Uterus (tissue), 4 donors: ENCODE measurements around the gene MED8. TPM values are rescaled to one million over a fixed set of nuclear protein-coding genes. Genes with fewer than 3 reads are reported as not detected.

Source experiments
- DNase-seq, 2 donors: peaks; one replicate each; pipeline ENCODE4 v3.0.0-alpha.2; 2019 to 2020
- H3K27ac ChIP-seq, 2 donors: fragments of 200-600 bp; sonication (generic); 1 replicate in 1 of 2; 2 replicates in 1 of 2; pipeline ENCODE4 v1.5.1; 2016 to 2018
- H3K27me3 ChIP-seq, 2 donors: fragments of 200-600 bp; sonication (generic); one replicate each; pipeline ENCODE4 v1.5.1; 2018 to 2019; ENCODE audit warnings: control low read depth in 1 of 2
- H3K36me3 ChIP-seq, 2 donors: fragments of 200-600 bp; sonication (generic); one replicate each; pipeline ENCODE4 v1.5.1; 2019; ENCODE audit warnings: control low read depth in 1 of 2
- H3K4me1 ChIP-seq, 2 donors: fragments of 200-600 bp; sonication (generic); one replicate each; pipeline ENCODE4 v1.5.1; 2018 to 2019; ENCODE audit warnings: control low read depth in 1 of 2
- H3K4me3 ChIP-seq, 2 donors: fragments of 200-600 bp; sonication (generic); 1 replicate in 1 of 2; 2 replicates in 1 of 2; pipeline ENCODE4 v1.5.1; 2018 to 2019; ENCODE audit warnings: mild to moderate bottlenecking in 1 of 2
- H3K9me3 ChIP-seq, 2 donors: fragments of 200-600 bp; sonication (generic); one replicate each; pipeline ENCODE4 v1.5.1; 2019; ENCODE audit warnings: control low read depth in 1 of 2
- POLR2A ChIP-seq, 2 donors: fragments of 450-650 bp; IDR thresholded peaks; one replicate each; pipeline ENCODE4 v1.6.1; 2016; ENCODE audit warnings: antibody characterized with exemption in 2 of 2, mild to moderate bottlenecking in 1 of 2, moderate library complexity in 1 of 2
- intact Hi-C: fragments of 100-400 bp; cut with DNase I; formaldehyde crosslinking; loops from one replicate; pipeline ENCODE4 v1.15.1; 2023; ENCODE audit warnings: low total_unique reads
- total RNA-seq, 4 donors: library from RNA; depleted of rRNA in 3 of 4; stranded (reverse); fragments of >200 nt in 3 of 4; gene quantifications; one replicate each; pipeline versions ENCODE4 v1.1.0 to v1.2.4, GENCODE V29; 2014 to 2023
- TF ChIP-seq, protein P1 (sequence below), 4 experiments: fragments of 200-600 bp in 2 of 4; fragments of 450-650 bp in 2 of 4; sonication (generic) in 2 of 4; IDR thresholded peaks; one replicate each; pipeline ENCODE4 v1.5.1; 2016 to 2019; ENCODE audit warnings: antibody characterized with exemption in 4 of 4, mild to moderate bottlenecking in 2 of 4, moderate library complexity in 1 of 4
- donor health status: DM: yes; HTN: yes; CAD: no.

The MED8 gene
- total RNA-seq, 4 donors from 2014 or later, result 19.4 to 33.9 (median 28.5) TPM

DNA sequence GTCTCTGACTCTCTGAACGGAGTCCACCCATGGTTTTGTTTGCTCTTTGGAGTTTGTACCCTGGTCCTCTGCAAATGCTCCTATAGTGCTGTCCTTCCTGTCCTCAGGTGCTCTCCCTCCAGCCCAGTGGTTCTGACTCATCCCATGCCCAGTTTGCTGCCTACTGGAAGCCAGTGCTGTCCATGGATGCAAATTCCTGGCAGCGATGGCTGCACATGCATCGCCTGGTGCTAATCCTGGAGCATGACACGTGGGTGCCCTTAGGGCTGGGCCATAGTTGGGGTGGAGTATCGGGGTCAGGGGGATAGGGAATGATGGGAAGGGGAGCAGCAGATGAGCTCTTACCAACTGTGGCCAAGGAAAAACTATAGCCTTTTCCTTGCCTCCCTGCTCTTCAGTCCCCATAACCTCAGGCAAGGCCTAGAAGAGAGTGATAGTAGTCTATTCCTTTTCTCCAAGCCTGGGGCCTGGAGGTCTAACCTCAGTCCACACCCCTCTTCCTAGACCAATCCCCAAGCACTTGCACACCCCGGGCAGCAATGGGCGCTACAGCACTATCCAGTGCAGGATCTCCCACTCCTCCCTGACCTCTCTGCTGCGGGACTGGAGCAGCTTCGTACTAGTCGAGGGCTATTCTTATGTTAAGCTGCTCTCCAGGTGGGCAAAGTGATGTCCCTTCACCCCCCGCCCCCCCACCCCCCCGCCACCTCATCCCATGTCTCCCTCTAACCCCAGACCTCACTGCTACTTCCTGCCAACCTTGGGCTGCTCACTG lies 32.6 kb upstream of the MED8 start:
- DNase-seq, result no peak
- Histone ChIP-seq H3K9me3 (no peaks in the 10 kb centered on the region), H3K4me3 (no peak overlapping the region), H3K36me3 (no peaks in the 10 kb centered on the region), H3K27ac (no peak overlapping the region), H3K4me1 (no peaks in the 10 kb centered on the region), H3K27me3 (no peaks in the 10 kb centered on the region)
- intact Hi-C loops, result no loop called here
- TF ChIP-seq POLR2A (IDR thresholded peaks at IDR 0.05), result no peak
- TF ChIP-seq, protein P1, sequence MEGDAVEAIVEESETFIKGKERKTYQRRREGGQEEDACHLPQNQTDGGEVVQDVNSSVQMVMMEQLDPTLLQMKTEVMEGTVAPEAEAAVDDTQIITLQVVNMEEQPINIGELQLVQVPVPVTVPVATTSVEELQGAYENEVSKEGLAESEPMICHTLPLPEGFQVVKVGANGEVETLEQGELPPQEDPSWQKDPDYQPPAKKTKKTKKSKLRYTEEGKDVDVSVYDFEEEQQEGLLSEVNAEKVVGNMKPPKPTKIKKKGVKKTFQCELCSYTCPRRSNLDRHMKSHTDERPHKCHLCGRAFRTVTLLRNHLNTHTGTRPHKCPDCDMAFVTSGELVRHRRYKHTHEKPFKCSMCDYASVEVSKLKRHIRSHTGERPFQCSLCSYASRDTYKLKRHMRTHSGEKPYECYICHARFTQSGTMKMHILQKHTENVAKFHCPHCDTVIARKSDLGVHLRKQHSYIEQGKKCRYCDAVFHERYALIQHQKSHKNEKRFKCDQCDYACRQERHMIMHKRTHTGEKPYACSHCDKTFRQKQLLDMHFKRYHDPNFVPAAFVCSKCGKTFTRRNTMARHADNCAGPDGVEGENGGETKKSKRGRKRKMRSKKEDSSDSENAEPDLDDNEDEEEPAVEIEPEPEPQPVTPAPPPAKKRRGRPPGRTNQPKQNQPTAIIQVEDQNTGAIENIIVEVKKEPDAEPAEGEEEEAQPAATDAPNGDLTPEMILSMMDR (IDR thresholded peaks at IDR 0.05), result no peak

DNA sequence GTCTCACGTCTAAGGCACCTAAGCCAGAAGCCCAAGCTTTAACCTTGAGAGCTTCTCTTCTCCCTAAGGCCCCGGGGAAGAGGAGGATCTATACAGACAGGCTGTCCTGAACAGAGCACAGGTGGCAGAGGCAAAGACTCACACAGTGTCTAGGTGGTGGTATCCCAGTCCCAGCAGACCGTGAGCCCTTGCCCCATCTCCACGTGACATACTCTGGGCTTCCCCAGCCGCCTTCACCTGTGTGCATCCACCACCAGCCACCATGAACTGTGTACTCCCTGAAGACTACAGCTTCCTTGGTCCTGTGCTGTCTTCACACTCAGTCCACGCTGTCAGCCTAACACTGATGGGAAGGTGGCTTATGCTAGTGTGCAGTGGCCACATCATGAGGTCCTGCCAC lies 31.8 kb upstream of the MED8 start:
- Histone ChIP-seq H3K4me1 (no peaks in the 10 kb centered on the region), H3K9me3 (no peaks in the 10 kb centered on the region), H3K27me3 (no peaks in the 10 kb centered on the region), H3K36me3 (no peaks in the 10 kb centered on the region), H3K27ac (no peak overlapping the region), H3K4me3 (no peak overlapping the region)
- no peak for DNase-seq
- intact Hi-C loops, result no loop called here
- TF ChIP-seq, protein P1 (IDR thresholded peaks at IDR 0.05), result no peak
- TF ChIP-seq POLR2A (IDR thresholded peaks at IDR 0.05), result no peak

DNA sequence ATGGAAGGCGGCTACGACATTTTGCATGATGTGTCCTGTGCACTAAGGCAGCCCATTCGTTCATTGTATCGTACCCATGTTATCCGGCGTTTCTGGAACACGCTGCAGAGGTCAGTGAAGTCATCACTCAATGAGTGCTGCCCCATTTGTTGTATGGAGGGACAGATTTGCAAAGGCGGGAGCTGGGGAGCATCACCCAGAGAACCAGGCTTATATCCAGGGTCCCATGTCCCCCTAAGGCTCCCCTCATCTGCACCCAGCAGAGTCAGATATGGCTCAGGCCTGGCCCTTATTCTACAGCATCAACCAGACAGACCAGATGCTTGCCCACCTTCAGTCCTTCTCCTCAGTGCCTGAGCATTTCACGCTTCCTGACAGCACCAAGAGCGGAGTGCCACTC lies 31.3 kb upstream of the MED8 start:
- intact Hi-C loops, result no loop called here
- no peak for DNase-seq
- Histone ChIP-seq H3K9me3 (no peaks in the 10 kb centered on the region), H3K27me3 (no peaks in the 10 kb centered on the region), H3K27ac (no peak overlapping the region), H3K36me3 (no peaks in the 10 kb centered on the region), H3K4me1 (no peaks in the 10 kb centered on the region), H3K4me3 (no peak overlapping the region)
- TF ChIP-seq, protein P1 (IDR thresholded peaks at IDR 0.05), result no peak
- no peak for TF ChIP-seq POLR2A (IDR thresholded peaks at IDR 0.05)

DNA sequence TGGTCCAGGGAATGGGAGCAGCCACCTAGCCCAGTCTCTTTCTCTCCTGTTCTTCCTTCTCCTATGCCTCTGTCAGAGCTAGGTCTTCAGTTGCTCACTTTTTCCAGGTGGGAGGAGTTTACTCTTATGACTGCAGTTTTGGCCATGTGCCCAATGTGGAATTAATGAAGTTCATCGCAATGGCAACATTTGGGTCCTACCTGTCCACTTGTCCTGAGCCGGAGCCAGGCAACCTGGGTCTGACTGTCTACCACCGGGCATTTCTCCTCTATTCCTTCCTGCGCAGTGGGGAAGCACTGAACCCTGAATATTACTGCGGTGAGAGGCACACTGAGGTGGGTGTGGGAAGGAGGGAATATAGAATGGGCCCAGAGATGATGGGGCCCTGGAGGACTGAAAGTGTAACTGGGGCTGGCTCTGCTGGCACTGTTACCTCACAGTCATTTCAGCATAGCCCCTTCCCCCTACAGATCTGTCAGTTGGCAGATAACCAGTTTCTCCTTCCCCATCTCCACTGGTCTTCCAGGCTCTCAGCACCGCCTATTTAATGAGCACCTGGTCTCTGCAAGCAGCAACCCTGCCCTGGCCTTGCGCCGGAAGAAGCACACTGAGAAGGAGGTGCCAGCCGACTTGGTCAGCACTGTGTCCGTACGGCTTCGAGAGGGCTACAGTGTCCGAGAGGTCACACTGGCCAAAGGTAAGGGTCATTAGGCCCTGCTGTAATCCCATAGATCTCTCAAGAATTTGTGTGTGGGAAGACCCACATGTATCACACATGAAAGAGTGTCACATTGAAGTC lies 30.2 kb upstream of the MED8 start:
- H3K4me3 ChIP-seq, result no peak overlapping the region
- TF ChIP-seq, protein P1 (IDR thresholded peaks at IDR 0.05), result no peak
- TF ChIP-seq POLR2A (IDR thresholded peaks at IDR 0.05), result no peak
- H3K9me3 ChIP-seq, result no peaks in the 10 kb centered on the region
- H3K27me3 ChIP-seq, result no peaks in the 10 kb centered on the region
- no peaks in the 10 kb centered on the region for H3K36me3 ChIP-seq
- H3K27ac ChIP-seq, result no peak overlapping the region
- H3K4me1 ChIP-seq, result no peaks in the 10 kb centered on the region
- no peak for DNase-seq
- intact Hi-C loops, result loop anchor here (10.0 kb wide), 1 partner anchor 195 kb away; no protein-coding TSS in a partner anchor

DNA sequence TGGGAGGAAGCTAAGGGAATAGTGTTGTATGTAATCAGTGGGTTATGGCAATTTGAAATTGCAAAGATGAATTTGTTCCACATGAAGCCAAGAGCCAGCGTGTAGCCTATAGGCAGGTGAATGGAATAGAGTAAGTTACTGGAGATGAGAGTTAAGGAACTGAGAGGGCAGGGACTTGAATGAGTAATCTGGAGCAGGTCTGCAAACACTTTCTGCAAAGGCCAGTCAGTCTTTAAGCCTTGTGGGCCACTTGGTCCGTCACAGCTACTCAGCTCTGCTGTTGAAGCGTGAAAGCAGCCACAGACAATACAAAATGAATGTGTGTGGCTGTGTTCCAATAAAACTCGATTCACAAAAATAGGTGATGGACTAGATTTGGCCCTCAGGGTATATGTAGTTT lies 29.3 kb upstream of the MED8 start:
- intact Hi-C loops, result loop anchor here (10.0 kb wide), 1 partner anchor 194 kb away; no protein-coding TSS in a partner anchor
- H3K27me3 ChIP-seq, result no peaks in the 10 kb centered on the region
- H3K4me1 ChIP-seq, result no peaks in the 10 kb centered on the region
- TF ChIP-seq, protein P1 (IDR thresholded peaks at IDR 0.05), result no peak
- no peaks in the 10 kb centered on the region for H3K36me3 ChIP-seq
- no peak overlapping the region for H3K4me3 ChIP-seq
- H3K27ac ChIP-seq, result no peak overlapping the region
- DNase-seq, result no peak
- H3K9me3 ChIP-seq, result no peaks in the 10 kb centered on the region
